SK-N-SH (cell line): ENCODE measurements around the gene CAST. TPM values are rescaled to one million over a fixed set of nuclear protein-coding genes. Genes with fewer than 3 reads are reported as not detected.
A peak's percentile ranks its signal among the peaks of the same experiment; 100 is the strongest.

ENCODE experiments used
- CTCF ChIA-PET: fragments of 300-600, 350-600 bp; formaldehyde crosslinking; extraction: SDS; loops from one replicate; lab custom pipeline; 2021; lab: Yijun Ruan, JAX
- POLR2A ChIA-PET: fragments of 350-600 bp; sonication (Branson Sonifier 250); formaldehyde crosslinking; extraction: SDS; loops from one replicate; lab custom pipeline; 2020; ENCODE audit warnings: antibody characterized with exemption, inconsistent platforms; lab: Yijun Ruan, JAX
- DNase-seq: peaks from one replicate; pipeline ENCODE4 v3.0.0; 2012
- H2AFZ ChIP-seq: fragments of 200-600 bp; sonication (generic); 2 replicates; pipeline ENCODE4 v1.8.1; 2016; ENCODE audit warnings: antibody characterized with exemption, mild to moderate bottlenecking, low read depth
- H3F3A ChIP-seq: fragments of 200-600 bp; sonication (generic); replicated peaks from 2 replicates; pipeline ENCODE3; 2016; ENCODE audit warnings: antibody characterized with exemption, mild to moderate bottlenecking; ENCODE audit not compliant: insufficient read depth
- H3K27ac ChIP-seq, 2 experiments: fragments of 200-500 bp in 1 of 2; fragments of 200-600 bp in 1 of 2; sonication (Bioruptor generic) in 1 of 2; sonication (generic), shearing (Covaris generic) in 1 of 2; 2 replicates each; pipeline versions ENCODE4 v1.5.1 to v1.6.1; 2014 to 2016; ENCODE audit warnings: low read depth in 2 of 2, inconsistent platforms in 1 of 2, low read length in 1 of 2, mild to moderate bottlenecking in 1 of 2, mixed read lengths in 1 of 2
- H3K27me3 ChIP-seq: fragments of 200-600 bp; sonication (generic), shearing (Covaris generic); 2 replicates; pipeline ENCODE4 v1.6.1; 2016; ENCODE audit warnings: mixed run types; ENCODE audit not compliant: insufficient read depth
- H3K36me3 ChIP-seq, 2 experiments: fragments of 200-500 bp in 1 of 2; fragments of 200-600 bp in 1 of 2; sonication (Bioruptor generic) in 1 of 2; sonication (generic) in 1 of 2; replicated peaks in 1 of 2; 2 replicates each; pipeline versions ENCODE3 to v1.5.1; 2014 to 2016; ENCODE audit warnings: low read length in 1 of 2, mild to moderate bottlenecking in 1 of 2; ENCODE audit not compliant: insufficient read depth in 2 of 2, control insufficient read depth in 1 of 2
- H3K4me1 ChIP-seq, 2 experiments: fragments of 200-500 bp in 1 of 2; fragments of 200-600 bp in 1 of 2; sonication (Bioruptor generic) in 1 of 2; sonication (generic), shearing (Covaris generic) in 1 of 2; 2 replicates each; pipeline versions ENCODE4 v1.5.1 to v1.6.1; 2014 to 2016; ENCODE audit warnings: low read depth in 1 of 2, low read length in 1 of 2, mixed run types in 1 of 2; ENCODE audit not compliant: insufficient read depth in 2 of 2, control insufficient read depth in 1 of 2
- H3K4me2 ChIP-seq: fragments of 200-600 bp; sonication (generic), shearing (Covaris generic); 2 replicates; pipeline ENCODE4 v1.6.1; 2017; ENCODE audit warnings: mixed run types
- H3K4me3 ChIP-seq, 2 experiments: fragments of 200-500 bp in 1 of 2; fragments of 200-600 bp in 1 of 2; sonication (Bioruptor generic) in 1 of 2; sonication (generic), shearing (Covaris generic) in 1 of 2; 2 replicates each; pipeline versions ENCODE4 v1.5.1 to v1.8.1; 2014 to 2016; ENCODE audit warnings: low read depth in 2 of 2, inconsistent platforms in 1 of 2, low read length in 1 of 2, mild to moderate bottlenecking in 1 of 2, mixed read lengths in 1 of 2, moderate library complexity in 1 of 2
- H3K79me2 ChIP-seq: fragments of 200-600 bp; sonication (generic); 2 replicates; pipeline ENCODE4 v1.8.1; 2017; ENCODE audit warnings: mild to moderate bottlenecking; ENCODE audit not compliant: insufficient read depth
- H3K9ac ChIP-seq: fragments of 200-600 bp; sonication (generic); 2 replicates; pipeline ENCODE4 v1.6.1; 2017; ENCODE audit warnings: mixed run types
- H3K9me2 ChIP-seq: fragments of 200-600 bp; sonication (generic); 2 replicates; pipeline ENCODE4 v1.6.1; 2017; ENCODE audit warnings: mixed run types
- H3K9me3 ChIP-seq: fragments of 200-600 bp; sonication (generic); 2 replicates; pipeline ENCODE4 v1.6.1; 2017; ENCODE audit warnings: mixed run types, mild to moderate bottlenecking, moderate library complexity
- H4K20me1 ChIP-seq: fragments of 200-600 bp; sonication (generic); 2 replicates; pipeline ENCODE4 v1.6.1; 2017; ENCODE audit warnings: mild to moderate bottlenecking, mixed run types; ENCODE audit not compliant: insufficient read depth
- ELF1 ChIP-seq: IDR thresholded peaks from 2 replicates; pipeline ENCODE4 v1.4.0; 2012
- FOXM1 ChIP-seq: IDR thresholded peaks from 2 replicates; pipeline ENCODE4 v1.4.0; 2012; ENCODE audit warnings: low read depth, mild to moderate bottlenecking
- GABPA ChIP-seq: IDR thresholded peaks from 2 replicates; pipeline ENCODE4 v1.4.0; 2012; ENCODE audit warnings: low read depth, mild to moderate bottlenecking
- GATA2 ChIP-seq: sonication (generic); formaldehyde crosslinking; IDR thresholded peaks from 2 replicates; pipeline ENCODE4 v1.5.0; 2020; ENCODE audit warnings: mild to moderate bottlenecking, missing genetic modification reagents
- POLR2AphosphoS5 ChIP-seq: IDR thresholded peaks from 2 replicates; pipeline ENCODE4 v1.6.1; 2012; ENCODE audit warnings: low read depth, low read length
- RCOR1 ChIP-seq: fragments of 150-350 bp; IDR thresholded peaks from 2 replicates; pipeline ENCODE4 v1.6.1; 2017; ENCODE audit warnings: antibody characterized with exemption, low read length
- RFX5 ChIP-seq: IDR thresholded peaks from 2 replicates; pipeline ENCODE4 v1.6.1; 2012; ENCODE audit warnings: mild to moderate bottlenecking, improper control_type of control experiment, low read length
- TAF1 ChIP-seq: IDR thresholded peaks from 2 replicates; pipeline ENCODE4 v1.6.1; 2012; ENCODE audit warnings: low read depth, mild to moderate bottlenecking, low read length, moderate library complexity, borderline replicate concordance
- TCF12 ChIP-seq: IDR thresholded peaks from 2 replicates; pipeline ENCODE4 v1.4.0; 2012
- YY1 ChIP-seq: IDR thresholded peaks from 2 replicates; pipeline ENCODE4 v1.4.0; 2012; ENCODE audit warnings: low read depth, mild to moderate bottlenecking
- WGBS: methylation state at CpG from one replicate; pipeline ENCODE4 v1.1.6; 2017; ENCODE audit warnings: low lambda C conversion rate; 5-methylcytosine and 5-hydroxymethylcytosine counted together
- polyA plus RNA-seq, 3 experiments: library from polyadenylated mRNA; depleted of rRNA; stranded (reverse); fragments of >200 nt; gene quantifications; 2 replicates each; pipeline ENCODE4 v1.2.3, GENCODE V29; 2012
- TF ChIP-seq, protein P1 (sequence below): fragments of 200-600 bp; sonication (generic); IDR thresholded peaks from 2 replicates; pipeline ENCODE4 v1.6.1; 2017; ENCODE audit warnings: antibody characterized with exemption, mild to moderate bottlenecking, moderate library complexity
- TF ChIP-seq, protein P2 (sequence below): IDR thresholded peaks from 2 replicates; pipeline ENCODE4 v1.4.0; 2012; ENCODE audit warnings: low read depth
- TF ChIP-seq, protein P3 (sequence below): IDR thresholded peaks from 2 replicates; pipeline ENCODE4 v1.4.0; 2012; ENCODE audit warnings: low read depth, borderline replicate concordance
- TF ChIP-seq, protein P4 (sequence below): IDR thresholded peaks from 2 replicates; pipeline ENCODE4 v1.6.1; 2012; ENCODE audit warnings: mild to moderate bottlenecking, low read depth, low read length, moderate library complexity

The CAST gene
- polyA plus RNA-seq, 1 of the 3 experiments (the other 2 are of a cell fraction): 82.9 TPM

DNA sequence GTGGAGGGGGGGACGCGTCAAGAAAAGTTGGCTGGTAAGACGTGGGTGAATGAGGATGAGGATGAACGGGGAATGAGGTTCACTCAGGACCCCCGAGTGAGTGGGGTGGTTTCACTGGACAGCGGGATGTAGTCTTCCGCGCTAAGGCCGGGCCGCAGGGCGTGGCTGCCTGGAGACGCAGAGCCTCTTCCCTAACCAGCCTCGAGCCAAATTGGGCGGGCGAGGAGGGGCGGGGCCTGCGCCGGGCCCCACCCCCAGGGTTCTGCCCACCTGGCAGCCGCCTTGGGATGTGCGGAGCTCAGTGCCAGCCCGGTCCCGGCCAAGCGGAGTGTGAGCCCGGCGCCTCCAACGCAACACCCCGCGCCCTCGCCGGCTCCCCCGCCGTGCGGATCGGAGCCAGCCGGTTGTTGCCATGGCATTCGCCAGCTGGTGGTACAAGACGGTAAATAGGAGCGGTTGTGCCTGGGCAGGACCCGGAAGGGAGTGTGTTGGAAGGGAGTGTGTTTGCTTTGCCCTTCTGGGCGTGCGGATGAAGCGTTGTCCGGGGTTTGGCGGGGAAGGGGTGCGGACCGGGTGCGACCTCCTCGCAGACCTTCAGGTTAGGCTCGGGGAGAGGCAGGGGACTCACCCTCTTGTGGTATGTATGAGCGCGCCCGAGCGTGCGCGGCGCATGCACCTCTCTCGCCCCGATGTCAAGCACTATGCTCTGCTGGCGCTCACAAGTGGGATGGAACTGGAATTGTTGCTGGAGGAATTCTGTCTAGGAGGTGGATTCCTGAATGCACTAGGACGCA, 746 bp downstream of the CAST start (continued):
- TF ChIP-seq RFX5 (no peak), TCF12 (0 out of 2 replicates have a peak, but pooled peaks have one; percentile 8), FOXM1 (no peak), YY1 (no peak), GATA2 (CRISPR knock-in tag) (no peak)
- TF ChIP-seq, protein P1, sequence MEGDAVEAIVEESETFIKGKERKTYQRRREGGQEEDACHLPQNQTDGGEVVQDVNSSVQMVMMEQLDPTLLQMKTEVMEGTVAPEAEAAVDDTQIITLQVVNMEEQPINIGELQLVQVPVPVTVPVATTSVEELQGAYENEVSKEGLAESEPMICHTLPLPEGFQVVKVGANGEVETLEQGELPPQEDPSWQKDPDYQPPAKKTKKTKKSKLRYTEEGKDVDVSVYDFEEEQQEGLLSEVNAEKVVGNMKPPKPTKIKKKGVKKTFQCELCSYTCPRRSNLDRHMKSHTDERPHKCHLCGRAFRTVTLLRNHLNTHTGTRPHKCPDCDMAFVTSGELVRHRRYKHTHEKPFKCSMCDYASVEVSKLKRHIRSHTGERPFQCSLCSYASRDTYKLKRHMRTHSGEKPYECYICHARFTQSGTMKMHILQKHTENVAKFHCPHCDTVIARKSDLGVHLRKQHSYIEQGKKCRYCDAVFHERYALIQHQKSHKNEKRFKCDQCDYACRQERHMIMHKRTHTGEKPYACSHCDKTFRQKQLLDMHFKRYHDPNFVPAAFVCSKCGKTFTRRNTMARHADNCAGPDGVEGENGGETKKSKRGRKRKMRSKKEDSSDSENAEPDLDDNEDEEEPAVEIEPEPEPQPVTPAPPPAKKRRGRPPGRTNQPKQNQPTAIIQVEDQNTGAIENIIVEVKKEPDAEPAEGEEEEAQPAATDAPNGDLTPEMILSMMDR: no peak

DNA sequence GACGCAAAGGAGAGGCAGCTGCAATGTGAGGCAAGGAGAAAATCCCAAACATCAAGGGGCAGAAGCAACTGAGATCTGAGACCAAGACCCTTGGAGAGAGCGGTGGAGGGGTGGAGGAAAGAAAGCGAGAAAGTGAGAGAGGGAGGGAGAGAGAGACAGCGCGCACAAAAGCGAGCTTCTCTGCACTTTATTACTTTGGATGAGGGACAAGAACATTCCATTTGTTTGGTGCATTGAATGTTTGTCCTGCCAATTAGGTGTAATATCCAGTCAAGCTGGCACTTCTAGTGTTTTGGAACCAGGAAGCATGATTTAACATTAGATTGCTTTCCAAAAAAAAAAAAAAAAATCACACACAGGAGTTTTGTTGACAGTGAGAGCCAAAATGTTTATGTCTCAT, 1.4 kb downstream of the CAST start:
- TF ChIP-seq RCOR1 (no peak), ELF1 (no peak), GATA2 (CRISPR knock-in tag) (no peak), GABPA (no peak), TAF1 (no peak), POLR2AphosphoS5 (no peak)
- TF ChIP-seq, protein P2, sequence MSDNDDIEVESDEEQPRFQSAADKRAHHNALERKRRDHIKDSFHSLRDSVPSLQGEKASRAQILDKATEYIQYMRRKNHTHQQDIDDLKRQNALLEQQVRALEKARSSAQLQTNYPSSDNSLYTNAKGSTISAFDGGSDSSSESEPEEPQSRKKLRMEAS: no peak
- TF ChIP-seq, protein P3, sequence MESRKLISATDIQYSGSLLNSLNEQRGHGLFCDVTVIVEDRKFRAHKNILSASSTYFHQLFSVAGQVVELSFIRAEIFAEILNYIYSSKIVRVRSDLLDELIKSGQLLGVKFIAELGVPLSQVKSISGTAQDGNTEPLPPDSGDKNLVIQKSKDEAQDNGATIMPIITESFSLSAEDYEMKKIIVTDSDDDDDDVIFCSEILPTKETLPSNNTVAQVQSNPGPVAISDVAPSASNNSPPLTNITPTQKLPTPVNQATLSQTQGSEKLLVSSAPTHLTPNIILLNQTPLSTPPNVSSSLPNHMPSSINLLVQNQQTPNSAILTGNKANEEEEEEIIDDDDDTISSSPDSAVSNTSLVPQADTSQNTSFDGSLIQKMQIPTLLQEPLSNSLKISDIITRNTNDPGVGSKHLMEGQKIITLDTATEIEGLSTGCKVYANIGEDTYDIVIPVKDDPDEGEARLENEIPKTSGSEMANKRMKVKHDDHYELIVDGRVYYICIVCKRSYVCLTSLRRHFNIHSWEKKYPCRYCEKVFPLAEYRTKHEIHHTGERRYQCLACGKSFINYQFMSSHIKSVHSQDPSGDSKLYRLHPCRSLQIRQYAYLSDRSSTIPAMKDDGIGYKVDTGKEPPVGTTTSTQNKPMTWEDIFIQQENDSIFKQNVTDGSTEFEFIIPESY: no peak
- TF ChIP-seq, protein P4, sequence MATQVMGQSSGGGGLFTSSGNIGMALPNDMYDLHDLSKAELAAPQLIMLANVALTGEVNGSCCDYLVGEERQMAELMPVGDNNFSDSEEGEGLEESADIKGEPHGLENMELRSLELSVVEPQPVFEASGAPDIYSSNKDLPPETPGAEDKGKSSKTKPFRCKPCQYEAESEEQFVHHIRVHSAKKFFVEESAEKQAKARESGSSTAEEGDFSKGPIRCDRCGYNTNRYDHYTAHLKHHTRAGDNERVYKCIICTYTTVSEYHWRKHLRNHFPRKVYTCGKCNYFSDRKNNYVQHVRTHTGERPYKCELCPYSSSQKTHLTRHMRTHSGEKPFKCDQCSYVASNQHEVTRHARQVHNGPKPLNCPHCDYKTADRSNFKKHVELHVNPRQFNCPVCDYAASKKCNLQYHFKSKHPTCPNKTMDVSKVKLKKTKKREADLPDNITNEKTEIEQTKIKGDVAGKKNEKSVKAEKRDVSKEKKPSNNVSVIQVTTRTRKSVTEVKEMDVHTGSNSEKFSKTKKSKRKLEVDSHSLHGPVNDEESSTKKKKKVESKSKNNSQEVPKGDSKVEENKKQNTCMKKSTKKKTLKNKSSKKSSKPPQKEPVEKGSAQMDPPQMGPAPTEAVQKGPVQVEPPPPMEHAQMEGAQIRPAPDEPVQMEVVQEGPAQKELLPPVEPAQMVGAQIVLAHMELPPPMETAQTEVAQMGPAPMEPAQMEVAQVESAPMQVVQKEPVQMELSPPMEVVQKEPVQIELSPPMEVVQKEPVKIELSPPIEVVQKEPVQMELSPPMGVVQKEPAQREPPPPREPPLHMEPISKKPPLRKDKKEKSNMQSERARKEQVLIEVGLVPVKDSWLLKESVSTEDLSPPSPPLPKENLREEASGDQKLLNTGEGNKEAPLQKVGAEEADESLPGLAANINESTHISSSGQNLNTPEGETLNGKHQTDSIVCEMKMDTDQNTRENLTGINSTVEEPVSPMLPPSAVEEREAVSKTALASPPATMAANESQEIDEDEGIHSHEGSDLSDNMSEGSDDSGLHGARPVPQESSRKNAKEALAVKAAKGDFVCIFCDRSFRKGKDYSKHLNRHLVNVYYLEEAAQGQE: no peak
- TF ChIP-seq, all 33 proteins: peak for 0
- Histone ChIP-seq H3K4me1 (peaks cover 0 to 7% of the 10 kb centered on the region in 2 experiments; a peak in 1 of 4 replicates), H3K9ac (peak overlapping the region; percentile 97; the same call in 1 of the 2 replicates), H3F3A (peaks cover 12% of the 10 kb centered on the region), H3K9me2 (no peaks in the 10 kb centered on the region), H3K4me2 (peak overlapping the region; percentile 92), H3K27me3 (no peaks in the 10 kb centered on the region), H3K27ac (peak overlapping the region in 1 of 2 experiments; percentile 85; a peak in 1 of 4 replicates), H3K4me3 (peak overlapping the region; percentile 74 to 90), H4K20me1 (peaks cover 55% of the 10 kb centered on the region), H3K79me2 (peaks cover 58% of the 10 kb centered on the region), H2AFZ (no peak overlapping the region), H3K9me3 (no peaks in the 10 kb centered on the region), H3K36me3 (peaks cover 0 to 3% of the 10 kb centered on the region in 2 experiments)
- ChIA-PET POLR2A (interaction anchor here (0.8 kb wide), 1 partner anchor 144 kb away, joined by 3 read pairs; the partner anchor contains the start of gene ERAP1), CTCF (interaction anchor here (0.7 to 1.8 kb wide), 3 partner anchors 10 to 871 kb away, joined by 3 to 7 read pairs (median 3); no protein-coding TSS in a partner anchor)
- no peak for DNase-seq
- WGBS: 91% methylated on average over 6 of the region's 6 CpGs
